ENCODE measurements around the gene PARVG.
"Not testable (repeated sequence)": the region's sequence is repeated elsewhere in the genome, so short reads cannot be mapped to it uniquely, and the experiment has no call there.

Gene PARVG

GRCh38 chr22:44211946-44212930, 31.5 kb downstream of the PARVG start:
- DNase-seq (ENCODE audit: low read depth), result no peak

GRCh38 chr22:44212936-44213335, 32.2 kb downstream of the PARVG start:
- no peak for DNase-seq (ENCODE audit: low read depth)

GRCh38 chr22:44213489-44214043, 32.8 kb downstream of the PARVG start:
- DNase-seq (ENCODE audit: low read depth), result no peak

- DNase-seq (ENCODE audit: low read depth), result no peak
Observed at GRCh38 chr22:44214187-44214586, 33.5 kb downstream of the PARVG start.

- DNase-seq (ENCODE audit: low read depth), result no peak
Observed at GRCh38 chr22:44214764-44215163, 34.0 kb downstream of the PARVG start.

- DNase-seq (ENCODE audit: low read depth), result no peak
Observed at GRCh38 chr22:44215287-44215686, 34.6 kb downstream of the PARVG start.

- DNase-seq (ENCODE audit: low read depth), result no peak
Observed at GRCh38 chr22:44217346-44217745, 36.6 kb downstream of the PARVG start.

GRCh38 chr22:44218071-44218470, 37.3 kb downstream of the PARVG start:
- no peak for DNase-seq (ENCODE audit: low read depth)

GRCh38 chr22:44219101-44219870, 38.6 kb downstream of the PARVG start:
- no peak for DNase-seq (ENCODE audit: low read depth)

GRCh38 chr22:44220727-44221680, 40.3 kb downstream of the PARVG start:
- no peak for DNase-seq (ENCODE audit: low read depth)

- no peak for DNase-seq (ENCODE audit: low read depth)
Observed at GRCh38 chr22:44221710-44222475, 41.2 kb downstream of the PARVG start.

- DNase-seq (ENCODE audit: low read depth), result no peak
Observed at GRCh38 chr22:44224166-44224565, 43.4 kb downstream of the PARVG start.

GRCh38 chr22:44225091-44225689, 44.5 kb downstream of the PARVG start:
- no peak for DNase-seq (ENCODE audit: low read depth)

- DNase-seq (ENCODE audit: low read depth), result no peak
Observed at GRCh38 chr22:44225812-44226211, 45.1 kb downstream of the PARVG start.

- DNase-seq (ENCODE audit: low read depth), result no peak
Observed at GRCh38 chr22:44229331-44229730, 48.6 kb downstream of the PARVG start.

- no peak for DNase-seq (ENCODE audit: low read depth)
Observed at GRCh38 chr22:44229809-44230208, 49.1 kb downstream of the PARVG start.

- no peak for DNase-seq (ENCODE audit: low read depth)
Observed at GRCh38 chr22:44231233-44231632, 50.5 kb downstream of the PARVG start.

- not testable (repeated sequence) for DNase-seq (ENCODE audit: low read depth)
Observed at GRCh38 chr22:44234372-44234771, 53.6 kb downstream of the PARVG start.

- no peak for DNase-seq (ENCODE audit: low read depth)
Observed at GRCh38 chr22:44237290-44237689, 56.6 kb downstream of the PARVG start.

- DNase-seq (ENCODE audit: low read depth), result not testable (repeated sequence)
Observed at GRCh38 chr22:44241121-44241520, 60.4 kb downstream of the PARVG start.
